PC-9 (cell line): ENCODE results near the gene OR10Z1.

Source experiments
- EZH2 ChIP-seq: fragments of 200-600 bp; sonication (generic); IDR thresholded peaks from 2 replicates; pipeline ENCODE4 v1.8.0; 2017; ENCODE audit warnings: antibody characterized with exemption, low read depth
- TF ChIP-seq, protein P1 (sequence below): fragments of 200-600 bp; sonication (generic); conservative IDR thresholded peaks from 2 replicates; pipeline ENCODE4 v1.6.1; 2017; ENCODE audit warnings: mixed run types, antibody characterized with exemption, mild to moderate bottlenecking, moderate library complexity

DNA sequence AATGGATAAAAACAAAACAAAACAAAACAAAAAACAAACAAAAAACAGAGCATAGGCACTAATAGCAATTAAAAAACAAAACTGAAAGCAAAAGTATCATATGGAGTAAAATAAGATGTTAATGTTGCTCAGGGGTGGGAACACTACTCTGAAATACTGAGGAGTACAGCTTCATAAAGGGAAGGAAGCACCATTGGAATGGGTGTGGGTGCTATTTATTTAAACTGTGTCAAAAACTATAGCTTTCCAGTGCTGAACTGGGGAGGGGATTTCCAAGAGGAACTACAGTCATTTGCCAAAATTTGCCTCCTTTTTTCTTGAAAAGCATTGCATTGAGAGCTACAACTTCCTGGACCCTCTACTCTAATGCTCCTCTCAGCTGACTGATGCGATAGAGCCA is 41.4 kb downstream of the OR10Z1 start:
- TF ChIP-seq, protein P1, sequence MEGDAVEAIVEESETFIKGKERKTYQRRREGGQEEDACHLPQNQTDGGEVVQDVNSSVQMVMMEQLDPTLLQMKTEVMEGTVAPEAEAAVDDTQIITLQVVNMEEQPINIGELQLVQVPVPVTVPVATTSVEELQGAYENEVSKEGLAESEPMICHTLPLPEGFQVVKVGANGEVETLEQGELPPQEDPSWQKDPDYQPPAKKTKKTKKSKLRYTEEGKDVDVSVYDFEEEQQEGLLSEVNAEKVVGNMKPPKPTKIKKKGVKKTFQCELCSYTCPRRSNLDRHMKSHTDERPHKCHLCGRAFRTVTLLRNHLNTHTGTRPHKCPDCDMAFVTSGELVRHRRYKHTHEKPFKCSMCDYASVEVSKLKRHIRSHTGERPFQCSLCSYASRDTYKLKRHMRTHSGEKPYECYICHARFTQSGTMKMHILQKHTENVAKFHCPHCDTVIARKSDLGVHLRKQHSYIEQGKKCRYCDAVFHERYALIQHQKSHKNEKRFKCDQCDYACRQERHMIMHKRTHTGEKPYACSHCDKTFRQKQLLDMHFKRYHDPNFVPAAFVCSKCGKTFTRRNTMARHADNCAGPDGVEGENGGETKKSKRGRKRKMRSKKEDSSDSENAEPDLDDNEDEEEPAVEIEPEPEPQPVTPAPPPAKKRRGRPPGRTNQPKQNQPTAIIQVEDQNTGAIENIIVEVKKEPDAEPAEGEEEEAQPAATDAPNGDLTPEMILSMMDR: no peak
- no peak for TF ChIP-seq EZH2
